HG03175 (cell line): ENCODE data around the gene RPS25.
"Not testable (repeated sequence)": the region's sequence is repeated elsewhere in the genome, so short reads cannot be mapped to it uniquely, and the experiment has no call there.

ENCODE experiments used
- ATAC-seq: cut with Tn5 transposase; IDR thresholded peaks from one replicate; pipeline ENCODE4 v1.9.1; 2021; ENCODE audit warnings: mild to moderate bottlenecking, moderate library complexity; ENCODE audit not compliant: unreplicated experiment

RPS25 gene

GRCh38 chr11:119041821-119042514 is 23.8 kb upstream of the RPS25 start:
- ATAC-seq = no peak

- ATAC-seq = not testable (repeated sequence)
Measured at GRCh38 chr11:119039471-119039870, 21.3 kb upstream of the RPS25 start.

- no peak for ATAC-seq
Measured at GRCh38 chr11:119038884-119039283, 20.7 kb upstream of the RPS25 start.

GRCh38 chr11:119034813-119035212 is 16.7 kb upstream of the RPS25 start:
- ATAC-seq = no peak

- ATAC-seq = not testable (repeated sequence)
Measured at GRCh38 chr11:119033421-119033820, 15.3 kb upstream of the RPS25 start.

GRCh38 chr11:119031912-119032280 is 13.8 kb upstream of the RPS25 start:
- ATAC-seq = no peak

GRCh38 chr11:119030329-119031047 is 12.3 kb upstream of the RPS25 start, which contains the start of gene SLC37A4:
Gene SLC37A4, minus strand, starts transcription at chr11:119030877.
- peak; percentile 91 for ATAC-seq

- ATAC-seq = peak; percentile 4
Measured at GRCh38 chr11:119030029-119030328, 11.8 kb upstream of the RPS25 start.

GRCh38 chr11:119029340-119030028 is 11.3 kb upstream of the RPS25 start:
- no peak for ATAC-seq

- no peak for ATAC-seq
Measured at GRCh38 chr11:119029069-119029339, 10.9 kb upstream of the RPS25 start.

- no peak for ATAC-seq
Measured at GRCh38 chr11:119028346-119029068, 10.4 kb upstream of the RPS25 start.

GRCh38 chr11:119027561-119028345 is 9.6 kb upstream of the RPS25 start:
- ATAC-seq = no peak

- ATAC-seq = no peak
Measured at GRCh38 chr11:119026970-119027369, 8.8 kb upstream of the RPS25 start.

- no peak for ATAC-seq
Measured at GRCh38 chr11:119025978-119026766, 8.0 kb upstream of the RPS25 start.

- no peak for ATAC-seq
Measured at GRCh38 chr11:119025541-119025940, 7.4 kb upstream of the RPS25 start.

- ATAC-seq = no peak
Measured at GRCh38 chr11:119025099-119025473, 6.9 kb upstream of the RPS25 start.

GRCh38 chr11:119024430-119025098 is 6.4 kb upstream of the RPS25 start:
- no peak for ATAC-seq

- no peak for ATAC-seq
Measured at GRCh38 chr11:119023741-119024140, 5.6 kb upstream of the RPS25 start.

- no peak for ATAC-seq
Measured at GRCh38 chr11:119021631-119022030, 3.5 kb upstream of the RPS25 start.

GRCh38 chr11:119019996-119020395 is 1.9 kb upstream of the RPS25 start:
- ATAC-seq = no peak
